Measurements from ENCODE around the gene GRHL1.
A peak's percentile ranks its signal among the peaks of the same experiment; 100 is the strongest.

The GRHL1 gene

DNA sequence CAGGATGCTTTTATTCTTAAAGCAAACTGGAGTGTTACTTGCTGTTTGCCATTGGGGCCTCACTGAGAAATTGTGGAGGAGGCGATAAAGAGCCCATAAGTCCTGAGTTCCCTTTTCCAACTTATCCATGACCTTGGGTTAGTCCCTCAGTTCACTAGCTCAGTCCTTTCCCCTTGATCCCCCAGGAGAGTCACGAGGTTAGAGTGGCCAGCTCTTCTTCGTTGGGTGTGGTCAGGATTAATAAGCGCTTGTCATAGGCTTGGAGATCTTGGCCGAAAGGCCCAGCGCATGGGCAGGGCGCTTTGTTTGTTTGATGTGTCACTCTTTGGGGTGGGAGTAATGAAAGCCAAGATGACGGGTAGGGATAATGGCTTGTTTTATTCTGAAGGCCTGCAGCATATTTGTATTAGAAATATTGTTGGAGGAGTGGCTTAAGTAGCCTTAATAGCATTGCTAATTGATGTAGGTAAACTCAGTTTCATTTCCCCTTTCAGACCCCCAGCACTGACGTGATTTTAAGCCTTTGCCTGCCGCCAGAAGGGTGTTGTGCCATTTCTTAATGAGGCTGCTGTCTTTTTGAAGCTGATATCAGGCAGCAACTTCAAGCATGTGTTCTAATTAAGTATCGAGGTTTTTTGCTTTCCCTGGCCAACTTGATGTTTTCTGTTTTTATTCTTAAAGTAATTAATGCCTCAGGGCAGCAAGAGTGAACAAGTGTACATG, 15.7 kb downstream of the GRHL1 start:
- Mint-ChIP-seq H3K4me1 (peaks cover 35% of the 10 kb centered on the region), H3K27me3 (ENCODE audit: low read depth) (peaks cover 5% of the 10 kb centered on the region), H3K4me3 (no peak overlapping the region), H3K27ac (peak overlapping the region in 2 of 3 experiments; percentile 10 to 25), H3K9me3 (no peaks in the 10 kb centered on the region), H3K36me3 (ENCODE audit: low read depth) (no peaks in the 10 kb centered on the region)
- TF ChIP-seq, protein P1, sequence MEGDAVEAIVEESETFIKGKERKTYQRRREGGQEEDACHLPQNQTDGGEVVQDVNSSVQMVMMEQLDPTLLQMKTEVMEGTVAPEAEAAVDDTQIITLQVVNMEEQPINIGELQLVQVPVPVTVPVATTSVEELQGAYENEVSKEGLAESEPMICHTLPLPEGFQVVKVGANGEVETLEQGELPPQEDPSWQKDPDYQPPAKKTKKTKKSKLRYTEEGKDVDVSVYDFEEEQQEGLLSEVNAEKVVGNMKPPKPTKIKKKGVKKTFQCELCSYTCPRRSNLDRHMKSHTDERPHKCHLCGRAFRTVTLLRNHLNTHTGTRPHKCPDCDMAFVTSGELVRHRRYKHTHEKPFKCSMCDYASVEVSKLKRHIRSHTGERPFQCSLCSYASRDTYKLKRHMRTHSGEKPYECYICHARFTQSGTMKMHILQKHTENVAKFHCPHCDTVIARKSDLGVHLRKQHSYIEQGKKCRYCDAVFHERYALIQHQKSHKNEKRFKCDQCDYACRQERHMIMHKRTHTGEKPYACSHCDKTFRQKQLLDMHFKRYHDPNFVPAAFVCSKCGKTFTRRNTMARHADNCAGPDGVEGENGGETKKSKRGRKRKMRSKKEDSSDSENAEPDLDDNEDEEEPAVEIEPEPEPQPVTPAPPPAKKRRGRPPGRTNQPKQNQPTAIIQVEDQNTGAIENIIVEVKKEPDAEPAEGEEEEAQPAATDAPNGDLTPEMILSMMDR (IDR thresholded peaks at IDR 0.05; ENCODE audit: unreplicated experiment in 3 of 3), result no peak

- Mint-ChIP-seq H3K27me3 (ENCODE audit: low read depth) (peaks cover 10% of the 10 kb centered on the region), H3K4me3 (no peak overlapping the region), H3K9me3 (no peaks in the 10 kb centered on the region), H3K36me3 (ENCODE audit: low read depth) (no peaks in the 10 kb centered on the region), H3K4me1 (peaks cover 47% of the 10 kb centered on the region), H3K27ac (peak overlapping the region; percentile 33 to 59 (median 41))
- TF ChIP-seq, protein P1 (IDR thresholded peaks at IDR 0.05; ENCODE audit: unreplicated experiment in 3 of 3), result no peak
These were observed 17.3 kb downstream of the GRHL1 start for GRCh38 chr2:9968553-9969497.

GRCh38 chr2:9970200-9971044, 18.9 kb downstream of the GRHL1 start:
- peak overlapping the region; percentile 22 to 74 (median 51) for H3K27ac Mint-ChIP-seq
- H3K36me3 Mint-ChIP-seq (ENCODE audit: low read depth), result no peaks in the 10 kb centered on the region
- H3K4me1 Mint-ChIP-seq, result peaks cover 61% of the 10 kb centered on the region
- TF ChIP-seq, protein P1 (IDR thresholded peaks at IDR 0.05; ENCODE audit: unreplicated experiment in 3 of 3), result no peak
- H3K4me3 Mint-ChIP-seq, result peak overlapping the region in 1 of 3 experiments; percentile 5
- no peaks in the 10 kb centered on the region for H3K9me3 Mint-ChIP-seq
- peaks cover 10% of the 10 kb centered on the region for H3K27me3 Mint-ChIP-seq (ENCODE audit: low read depth)

GRCh38 chr2:9971105-9971818, 19.8 kb downstream of the GRHL1 start:
- H3K9me3 Mint-ChIP-seq, result no peaks in the 10 kb centered on the region
- peaks cover 8% of the 10 kb centered on the region for H3K27me3 Mint-ChIP-seq (ENCODE audit: low read depth)
- peak overlapping the region in 2 of 3 experiments; percentile 22 to 51 for H3K27ac Mint-ChIP-seq
- no peaks in the 10 kb centered on the region for H3K36me3 Mint-ChIP-seq (ENCODE audit: low read depth)
- TF ChIP-seq, protein P1 (IDR thresholded peaks at IDR 0.05; ENCODE audit: unreplicated experiment in 3 of 3), result no peak
- H3K4me1 Mint-ChIP-seq, result peaks cover 61% of the 10 kb centered on the region
- H3K4me3 Mint-ChIP-seq, result no peak overlapping the region

GRCh38 chr2:9971890-9972289, 20.4 kb downstream of the GRHL1 start:
- no peaks in the 10 kb centered on the region for H3K9me3 Mint-ChIP-seq
- peaks cover 13% of the 10 kb centered on the region for H3K27me3 Mint-ChIP-seq (ENCODE audit: low read depth)
- TF ChIP-seq, protein P1 (IDR thresholded peaks at IDR 0.05; ENCODE audit: unreplicated experiment in 3 of 3), result no peak
- no peak overlapping the region for H3K4me3 Mint-ChIP-seq
- H3K4me1 Mint-ChIP-seq, result peaks cover 61% of the 10 kb centered on the region
- peak overlapping the region in 2 of 3 experiments; percentile 22 to 56 for H3K27ac Mint-ChIP-seq
- H3K36me3 Mint-ChIP-seq (ENCODE audit: low read depth), result no peaks in the 10 kb centered on the region
